Astrocyte (in vitro differentiated cells and primary cell): Measurements from ENCODE around the gene MYO5B.

Source experiments
- EZH2 ChIP-seq: IDR thresholded peaks from 2 replicates; pipeline ENCODE4 v1.6.1; 2012; ENCODE audit warnings: mild to moderate bottlenecking, low read length, inconsistent platforms; ENCODE audit not compliant: insufficient read depth
- TF ChIP-seq, protein P1 (sequence below): IDR thresholded peaks from 2 replicates; pipeline ENCODE4 v1.5.1; 2011; ENCODE audit warnings: low read depth, mild to moderate bottlenecking, inconsistent platforms, low read length, moderate library complexity; ENCODE audit not compliant: insufficient read depth

DNA sequence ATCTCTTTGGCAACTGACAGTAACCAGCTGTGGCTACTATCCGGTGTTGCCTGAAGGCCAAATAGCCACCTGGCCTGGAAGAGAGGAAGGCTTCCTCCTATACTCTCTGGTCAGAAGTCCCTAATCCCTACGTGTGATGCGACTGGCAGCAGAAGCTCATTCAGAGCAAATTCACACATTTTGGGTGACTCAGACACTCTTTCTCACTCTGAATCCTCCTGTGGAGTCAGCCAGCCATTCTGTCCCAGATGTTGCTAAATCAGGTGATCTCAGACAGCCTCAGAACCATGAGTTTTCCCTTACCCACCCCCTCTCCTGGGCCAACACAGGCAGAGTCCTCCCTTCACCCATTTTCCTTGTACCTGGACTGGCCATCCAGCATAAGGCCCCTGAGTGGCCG lies 36.7 kb upstream of the MYO5B start:
- TF ChIP-seq, protein P1, sequence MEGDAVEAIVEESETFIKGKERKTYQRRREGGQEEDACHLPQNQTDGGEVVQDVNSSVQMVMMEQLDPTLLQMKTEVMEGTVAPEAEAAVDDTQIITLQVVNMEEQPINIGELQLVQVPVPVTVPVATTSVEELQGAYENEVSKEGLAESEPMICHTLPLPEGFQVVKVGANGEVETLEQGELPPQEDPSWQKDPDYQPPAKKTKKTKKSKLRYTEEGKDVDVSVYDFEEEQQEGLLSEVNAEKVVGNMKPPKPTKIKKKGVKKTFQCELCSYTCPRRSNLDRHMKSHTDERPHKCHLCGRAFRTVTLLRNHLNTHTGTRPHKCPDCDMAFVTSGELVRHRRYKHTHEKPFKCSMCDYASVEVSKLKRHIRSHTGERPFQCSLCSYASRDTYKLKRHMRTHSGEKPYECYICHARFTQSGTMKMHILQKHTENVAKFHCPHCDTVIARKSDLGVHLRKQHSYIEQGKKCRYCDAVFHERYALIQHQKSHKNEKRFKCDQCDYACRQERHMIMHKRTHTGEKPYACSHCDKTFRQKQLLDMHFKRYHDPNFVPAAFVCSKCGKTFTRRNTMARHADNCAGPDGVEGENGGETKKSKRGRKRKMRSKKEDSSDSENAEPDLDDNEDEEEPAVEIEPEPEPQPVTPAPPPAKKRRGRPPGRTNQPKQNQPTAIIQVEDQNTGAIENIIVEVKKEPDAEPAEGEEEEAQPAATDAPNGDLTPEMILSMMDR = no peak
- no peak for TF ChIP-seq EZH2
